Parietal lobe (tissue), 2 donors: ENCODE measurements around the gene UBTD2. TPM values are rescaled to one million over a fixed set of nuclear protein-coding genes. Genes with fewer than 3 reads are reported as not detected.

Source experiments
- small RNA-seq: library from RNA; depleted of rRNA; stranded (forward); fragments of <200 nt; gene quantifications from one replicate; pipeline ENCODE3, GENCODE V24; 2014; ENCODE audit warnings: low replicate concordance
- total RNA-seq: library from RNA; depleted of rRNA; stranded (reverse); fragments of >200 nt; gene quantifications from one replicate; pipeline ENCODE4 v1.2.3, GENCODE V29; 2014

The UBTD2 gene
- total RNA-seq: 62.9 TPM

GRCh38 chr5:172283020-172283861 lies at the start of gene UBTD2:
TSS of gene UBTD2 (minus strand) at chr5:172283764. CDS start at chr5:172283665, 99 bp downstream.

GRCh38 chr5:172193872-172194271 lies 89.7 kb downstream of the UBTD2 start, which contains the start of gene EFCAB9:
TSS of gene EFCAB9 (plus strand) at chr5:172194172. CDS start at chr5:172194173, 1 bp downstream.

GRCh38 chr5:172188033-172188892 lies 95.3 kb downstream of the UBTD2 start, which contains the start of gene STK10:
TSS of gene STK10 (minus strand) at chr5:172188224. CDS start at chr5:172188042, 182 bp downstream.

Small RNAs within 50 kb of the gene (small RNA-seq; reads per million reads assigned to genes)
- gene RF00191: not detected

Other genes with a start within 250 kb of the UBTD2 start
- 19.1 TPM for gene STK10, start 95.5 kb downstream of the UBTD2 start, total RNA-seq
- gene EFCAB9, start 89.6 kb downstream of the UBTD2 start, total RNA-seq: not detected
- 22.8 TPM for gene SH3PXD2B, start 170.8 kb upstream of the UBTD2 start, total RNA-seq